Stimulated activated CD4-positive, alpha-beta T cell treated with anti-CD3 and anti-CD28 coated beads, TNF-alpha, amount 100 ng/mL, for 48 hours (primary cell): ENCODE measurements around the gene ADCY2.

Source experiments
- DNase-seq, 3 donors: peaks; one replicate each; pipeline ENCODE4 v3.0.0-alpha.2; 2020; ENCODE audit warnings: low read depth in 3 of 3

Gene ADCY2

GRCh38 chr5:7784683-7785380 lies 388.9 kb downstream of the ADCY2 start:
- DNase-seq = no peak

DNA sequence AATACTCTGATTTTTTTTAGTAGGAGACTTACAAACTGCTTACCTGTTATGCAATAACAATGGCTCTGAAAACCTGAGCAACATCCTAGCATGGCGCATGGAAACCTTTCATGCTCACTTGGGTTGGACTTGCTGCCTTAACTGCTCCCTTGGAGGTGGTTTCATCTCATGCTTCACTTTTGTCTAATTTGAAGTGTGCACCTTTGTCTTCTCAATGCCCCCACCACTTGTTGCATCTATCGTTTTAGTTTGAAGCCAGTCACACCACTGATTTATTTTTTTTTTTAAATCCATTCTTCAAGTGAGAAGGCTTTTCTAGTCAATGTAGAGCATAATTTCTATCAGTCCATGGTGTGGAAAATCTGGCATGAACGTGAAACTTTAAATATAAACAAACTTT lies 391.8 kb downstream of the ADCY2 start:
- DNase-seq = no peak

- no peak for DNase-seq
Observed at GRCh38 chr5:7789567-7789966, 393.6 kb downstream of the ADCY2 start.

- DNase-seq = no peak
Observed at GRCh38 chr5:7793895-7794294, 398.0 kb downstream of the ADCY2 start.

GRCh38 chr5:7794311-7794710 lies 398.4 kb downstream of the ADCY2 start:
- DNase-seq = no peak

DNA sequence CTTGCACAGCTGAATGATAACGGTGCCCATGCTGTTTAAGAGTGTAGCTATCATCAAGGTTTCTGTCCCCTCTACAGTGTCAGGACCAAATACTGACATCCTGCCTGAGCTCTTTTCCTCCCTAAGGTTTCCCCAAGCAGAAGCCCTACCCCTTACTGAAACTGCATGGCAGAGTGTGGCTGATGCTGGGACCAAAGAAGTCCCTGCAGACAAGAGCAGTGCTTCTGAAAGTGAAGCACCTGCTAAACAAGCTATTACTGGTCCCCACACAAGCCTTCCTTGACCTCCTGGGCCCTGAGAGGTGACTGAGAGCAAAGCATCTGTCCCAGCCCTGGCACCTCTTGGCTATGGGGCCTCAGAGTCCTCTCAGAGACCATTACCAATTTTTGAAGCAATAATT lies 398.9 kb downstream of the ADCY2 start:
- DNase-seq = no peak

- no peak for DNase-seq
Observed at GRCh38 chr5:7795306-7795705, 399.4 kb downstream of the ADCY2 start.

GRCh38 chr5:7801891-7802614 lies 406.1 kb downstream of the ADCY2 start:
- DNase-seq = no peak

DNA sequence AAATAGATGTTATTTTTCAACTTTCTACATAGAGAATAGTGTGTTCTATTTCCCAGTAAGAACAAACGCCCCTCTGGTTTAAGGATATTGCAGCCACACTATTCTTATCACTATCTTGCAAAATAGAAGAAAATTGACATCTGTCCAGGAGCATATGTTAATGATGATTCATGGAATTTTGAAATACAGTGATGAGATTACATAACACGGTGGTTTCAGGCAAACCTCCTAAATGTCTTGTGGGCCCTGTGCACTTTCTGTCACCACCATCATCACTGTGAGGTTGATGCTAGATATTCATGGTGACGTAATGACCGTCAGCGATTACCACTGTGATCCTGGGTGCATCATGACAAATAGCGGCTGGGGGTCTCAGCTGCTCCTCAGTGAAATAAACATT lies 406.9 kb downstream of the ADCY2 start:
- DNase-seq = no peak

DNA sequence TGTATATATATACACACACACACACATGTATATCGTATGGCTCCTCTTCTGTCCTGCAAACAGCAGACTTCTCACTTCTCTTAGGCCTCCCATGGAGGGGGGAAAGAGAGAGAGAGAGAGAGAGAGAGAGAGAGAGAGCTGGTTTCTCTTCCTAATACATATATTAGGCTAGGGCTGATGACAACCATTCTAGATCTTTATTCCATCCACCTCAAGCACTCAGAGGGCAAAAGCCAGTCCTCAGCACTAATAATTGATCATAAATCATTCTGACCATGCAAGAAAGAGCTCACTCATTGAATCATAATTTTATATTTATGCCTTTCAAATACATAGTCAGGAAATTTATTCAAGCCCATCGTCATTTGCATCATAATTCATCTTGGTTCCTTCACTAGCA lies 408.0 kb downstream of the ADCY2 start:
- DNase-seq = no peak

DNA sequence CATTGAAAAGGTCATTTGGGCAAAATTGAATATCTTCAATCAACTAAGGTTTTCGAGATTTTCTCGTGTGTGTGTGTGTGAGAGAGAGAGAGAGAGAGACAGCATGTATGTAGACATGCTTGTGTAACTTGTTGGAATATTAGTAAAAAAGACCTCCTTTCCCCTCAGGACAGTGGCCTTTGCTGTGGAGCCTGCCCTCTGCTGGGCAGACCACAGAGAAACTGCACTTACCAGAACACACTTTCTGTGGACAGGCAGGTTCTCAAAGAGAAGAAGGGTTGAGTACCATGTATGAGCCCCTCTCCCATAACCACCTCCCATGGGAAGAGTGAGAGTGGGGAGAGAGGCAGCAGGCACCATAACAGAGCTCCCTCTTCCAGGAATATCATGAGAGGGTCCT lies 409.4 kb downstream of the ADCY2 start:
- DNase-seq = no peak

- DNase-seq = no peak
Observed at GRCh38 chr5:7808998-7809397, 413.1 kb downstream of the ADCY2 start.

DNA sequence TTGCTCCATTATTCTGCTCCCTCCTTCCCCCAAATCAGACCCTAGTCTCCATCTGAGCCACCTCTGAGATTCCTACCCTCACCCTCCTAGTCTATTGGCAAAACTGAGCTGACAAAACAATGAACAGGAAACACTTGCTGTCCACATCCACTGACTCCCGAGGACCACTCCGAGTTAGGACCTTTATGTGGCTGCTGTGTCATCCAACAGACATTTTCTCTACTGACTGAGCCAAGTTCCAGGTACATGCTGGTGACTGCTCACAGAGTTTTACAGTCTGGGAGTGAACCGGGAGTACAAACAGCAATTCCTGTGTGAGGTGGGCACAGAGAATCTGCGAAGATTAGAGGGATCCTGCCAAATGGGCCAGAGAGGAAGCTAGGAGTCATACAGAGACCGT lies 415.8 kb downstream of the ADCY2 start:
- no peak for DNase-seq

DNA sequence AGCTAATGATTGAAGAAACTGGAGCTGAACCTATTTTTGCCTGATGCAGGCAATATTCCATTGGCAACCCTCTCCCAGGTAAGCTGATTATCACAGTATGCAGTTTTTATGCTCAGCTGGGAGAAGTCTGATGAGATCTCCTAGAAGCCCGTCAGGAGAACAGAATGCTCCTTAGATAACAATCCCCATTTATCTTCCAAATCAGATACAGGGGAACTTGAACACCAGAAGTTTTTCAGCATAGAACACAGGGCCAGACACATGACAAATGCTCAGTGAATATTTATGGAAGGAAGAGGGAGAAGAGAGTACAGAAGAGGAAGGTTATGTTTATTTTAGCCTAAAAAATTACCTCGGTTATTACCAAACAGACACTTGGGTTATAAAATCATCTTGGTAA lies 417.1 kb downstream of the ADCY2 start:
- no peak for DNase-seq

GRCh38 chr5:7813576-7813975 lies 417.6 kb downstream of the ADCY2 start:
- no peak for DNase-seq

DNA sequence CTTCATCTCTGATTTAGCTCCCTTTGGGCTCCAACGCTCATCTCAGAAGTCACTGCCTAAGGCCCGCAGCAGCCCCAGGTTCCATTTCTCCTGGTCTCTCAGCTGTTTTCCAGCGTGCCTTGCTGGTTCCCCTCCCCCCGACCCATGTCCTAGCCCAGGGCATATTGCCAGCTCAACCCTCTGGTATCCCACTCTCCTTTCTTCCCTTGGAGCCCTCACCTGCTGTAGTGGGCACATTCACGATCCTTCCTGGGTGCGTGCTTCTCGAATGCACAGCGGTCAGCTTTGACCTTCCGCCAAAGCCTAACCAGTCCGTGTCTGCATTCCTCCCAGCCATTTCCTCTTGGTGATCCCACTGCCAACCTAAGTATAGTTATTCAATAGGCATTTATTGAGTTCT lies 418.9 kb downstream of the ADCY2 start:
- no peak for DNase-seq

DNA sequence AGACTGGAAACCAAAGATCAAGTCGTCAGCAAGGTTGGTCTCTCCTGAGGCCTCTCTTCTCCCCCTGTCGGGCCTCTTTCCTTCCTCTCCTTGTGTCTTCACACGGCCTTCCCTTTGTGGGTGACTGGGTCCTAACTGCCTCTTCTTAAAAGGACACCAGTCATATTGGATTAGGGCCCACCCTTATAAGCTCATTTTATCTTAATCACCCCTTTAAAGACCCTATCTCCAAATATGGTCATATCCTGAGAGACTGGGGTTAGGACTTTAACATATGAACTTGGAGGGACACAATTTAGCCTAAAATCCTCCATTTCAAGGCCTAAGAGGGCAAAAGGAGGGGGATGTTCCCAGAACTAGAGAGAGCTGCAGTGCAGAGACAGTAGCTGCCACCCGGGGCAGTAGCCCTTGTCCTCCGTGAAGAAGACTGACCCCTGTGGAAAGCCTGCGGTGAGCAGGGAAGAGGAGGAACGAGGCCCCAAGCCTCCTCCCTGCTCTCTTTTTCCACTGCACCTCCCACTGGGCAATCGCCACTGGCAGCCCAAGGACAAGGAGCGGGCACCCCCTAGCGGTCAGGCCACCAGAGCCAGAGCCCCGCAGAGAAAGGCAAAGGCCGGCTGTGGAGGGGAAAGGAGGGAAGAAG lies 420.1 kb downstream of the ADCY2 start:
- peak; percentile 40 to 59 (median 50) for DNase-seq

DNA sequence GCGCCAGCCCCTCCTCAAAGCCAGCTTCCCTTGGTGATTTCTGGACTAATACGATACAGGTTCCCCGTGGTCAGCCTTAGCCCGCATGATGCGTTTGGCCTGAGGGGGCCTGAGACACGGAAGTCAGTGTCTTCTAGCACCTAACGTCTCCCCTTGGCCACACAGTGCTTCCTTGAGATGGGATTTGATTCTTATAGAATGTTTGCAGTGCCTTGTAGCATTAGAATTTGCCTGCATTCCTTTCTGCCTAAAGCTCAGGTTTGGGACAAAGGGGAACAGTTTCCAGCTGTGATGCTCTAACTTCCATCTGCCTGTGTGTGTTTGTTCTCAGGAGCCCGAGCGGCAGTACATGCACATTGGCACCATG lies 420.6 kb downstream of the ADCY2 start:
- no peak for DNase-seq

GRCh38 chr5:7822449-7822848 lies 426.5 kb downstream of the ADCY2 start:
- no peak for DNase-seq

- DNase-seq = no peak
Observed at GRCh38 chr5:7823594-7823993, 427.7 kb downstream of the ADCY2 start.

DNA sequence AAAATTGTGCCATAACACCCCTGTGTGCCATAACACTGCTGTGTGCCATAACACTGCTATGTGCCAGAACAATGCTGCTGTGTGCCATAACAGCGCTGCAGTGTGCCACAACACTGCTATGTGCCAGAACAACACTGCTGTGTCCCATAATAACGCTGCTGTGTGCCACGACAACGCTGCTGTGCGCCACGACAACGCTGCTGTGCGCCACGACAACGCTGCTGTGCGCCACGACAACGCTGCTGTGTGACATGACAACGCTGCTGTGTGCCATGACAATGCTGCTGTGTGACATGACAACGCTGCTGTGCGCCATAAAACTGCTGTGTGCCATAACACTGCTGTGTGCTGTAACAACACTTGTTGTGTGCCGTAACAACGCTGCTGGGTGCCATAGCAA lies 429.1 kb downstream of the ADCY2 start:
- no peak for DNase-seq

DNA sequence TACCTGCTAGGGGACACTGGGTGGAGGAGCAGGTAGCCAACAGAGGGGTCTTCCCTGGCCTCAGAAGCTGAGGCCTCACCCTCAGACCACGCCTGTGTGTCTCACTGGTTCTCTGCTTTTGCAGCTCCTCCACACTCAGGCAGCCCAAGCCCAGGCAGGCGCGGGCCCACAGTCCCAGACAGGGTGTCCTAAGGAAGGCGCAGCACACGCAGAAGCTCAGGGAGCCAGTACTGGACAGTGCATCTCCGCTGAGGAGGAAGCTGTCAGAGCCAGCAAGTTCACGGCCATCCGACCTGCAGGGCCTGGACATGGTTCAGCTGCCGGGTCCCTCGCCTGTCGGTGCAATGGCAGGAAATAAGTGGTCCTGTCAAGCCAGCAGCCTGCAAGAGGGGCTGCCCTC lies 429.7 kb downstream of the ADCY2 start:
- DNase-seq = no peak

- DNase-seq = no peak
Observed at GRCh38 chr5:7827610-7828009, 431.7 kb downstream of the ADCY2 start.
